ENCODE data around the gene L1CAM. TPM values are rescaled to one million over a fixed set of nuclear protein-coding genes. Genes with fewer than 3 reads are reported as not detected.
"Not testable (repeated sequence)": the region's sequence is repeated elsewhere in the genome, so short reads cannot be mapped to it uniquely, and the experiment has no call there.

Gene L1CAM
- polyA plus RNA-seq, 4 donors = 0.54 to 16.3 (median 2.1) TPM; not detected in 1

- Histone ChIP-seq H3K27ac (ENCODE audit: low read depth in 1 of 3, low read length in 2 of 3) (no peak overlapping the region), H3K4me3 (ENCODE audit: low read depth in 1 of 3, low read length in 3 of 3) (no peak overlapping the region), H3K27me3 (ENCODE audit: control insufficient read depth in 3 of 3, insufficient read depth in 3 of 3, low read length in 3 of 3) (peaks cover 0 to 45% (median 6%) of the 10 kb centered on the region in 3 donors), H3K4me1 (ENCODE audit: control insufficient read depth in 3 of 3, insufficient read depth in 2 of 3, low read depth in 1 of 3, low read length in 2 of 3) (no peaks in the 10 kb centered on the region), H3K9me3 (ENCODE audit: control insufficient read depth in 2 of 2, insufficient read depth in 1 of 2, low read depth in 1 of 2, low read length in 1 of 2) (no peaks in the 10 kb centered on the region), H3K36me3 (ENCODE audit: control insufficient read depth in 3 of 3, insufficient read depth in 2 of 3, low read depth in 1 of 3, low read length in 3 of 3) (no peaks in the 10 kb centered on the region)
- DNase-seq (no peak), FAIRE-seq (no peak)
- WGBS, 3 donors = 82 to 95% (median 92%) methylated on average over 10 of the region's 10 CpGs
Observed at GRCh38 chrX:153824348-153824747, 61.6 kb downstream of the L1CAM start.

GRCh38 chrX:153821066-153821465, 64.9 kb downstream of the L1CAM start:
- FAIRE-seq (no peak), DNase-seq (no peak)
- no peaks in the 10 kb centered on the region for H3K4me1 ChIP-seq (ENCODE audit: control insufficient read depth in 3 of 3, insufficient read depth in 2 of 3, low read depth in 1 of 3, low read length in 2 of 3)
- H3K27ac ChIP-seq (ENCODE audit: low read depth in 1 of 3, low read length in 2 of 3) = no peak overlapping the region
- H3K4me3 ChIP-seq (ENCODE audit: low read depth in 1 of 3, low read length in 3 of 3) = no peak overlapping the region
- peaks cover 0 to 25% (median 3%) of the 10 kb centered on the region in 3 donors for H3K27me3 ChIP-seq (ENCODE audit: control insufficient read depth in 3 of 3, insufficient read depth in 3 of 3, low read length in 3 of 3)
- H3K9me3 ChIP-seq (ENCODE audit: control insufficient read depth in 2 of 2, insufficient read depth in 1 of 2, low read depth in 1 of 2, low read length in 1 of 2) = no peaks in the 10 kb centered on the region
- H3K36me3 ChIP-seq (ENCODE audit: control insufficient read depth in 3 of 3, insufficient read depth in 2 of 3, low read depth in 1 of 3, low read length in 3 of 3) = no peaks in the 10 kb centered on the region
- WGBS, 3 donors = 81 to 91% (median 84%) methylated on average over 9 of the region's 9 CpGs

GRCh38 chrX:153820601-153821000, 65.4 kb downstream of the L1CAM start:
- 64 to 83% (median 67%) methylated on average over 7 of the region's 7 CpGs for WGBS, 3 donors
- Histone ChIP-seq H3K4me1 (ENCODE audit: control insufficient read depth in 3 of 3, insufficient read depth in 2 of 3, low read depth in 1 of 3, low read length in 2 of 3) (no peaks in the 10 kb centered on the region), H3K4me3 (ENCODE audit: low read depth in 1 of 3, low read length in 3 of 3) (no peak overlapping the region), H3K9me3 (ENCODE audit: control insufficient read depth in 2 of 2, insufficient read depth in 1 of 2, low read depth in 1 of 2, low read length in 1 of 2) (no peaks in the 10 kb centered on the region), H3K27me3 (ENCODE audit: control insufficient read depth in 3 of 3, insufficient read depth in 3 of 3, low read length in 3 of 3) (peaks cover 0 to 23% (median 3%) of the 10 kb centered on the region in 3 donors), H3K27ac (ENCODE audit: low read depth in 1 of 3, low read length in 2 of 3) (no peak overlapping the region), H3K36me3 (ENCODE audit: control insufficient read depth in 3 of 3, insufficient read depth in 2 of 3, low read depth in 1 of 3, low read length in 3 of 3) (no peaks in the 10 kb centered on the region)
- DNase-seq (no peak), FAIRE-seq (no peak)

GRCh38 chrX:153819384-153820040, 66.5 kb downstream of the L1CAM start:
- Histone ChIP-seq H3K27me3 (ENCODE audit: control insufficient read depth in 3 of 3, insufficient read depth in 3 of 3, low read length in 3 of 3) (peaks cover 0 to 16% (median 3%) of the 10 kb centered on the region in 3 donors), H3K4me1 (ENCODE audit: control insufficient read depth in 3 of 3, insufficient read depth in 2 of 3, low read depth in 1 of 3, low read length in 2 of 3) (no peaks in the 10 kb centered on the region), H3K36me3 (ENCODE audit: control insufficient read depth in 3 of 3, insufficient read depth in 2 of 3, low read depth in 1 of 3, low read length in 3 of 3) (no peaks in the 10 kb centered on the region), H3K27ac (ENCODE audit: low read depth in 1 of 3, low read length in 2 of 3) (peak overlapping the region in 2 of 3 donors; percentile 11 to 31), H3K4me3 (ENCODE audit: low read depth in 1 of 3, low read length in 3 of 3) (peak overlapping the region in 1 of 3 donors; percentile 34), H3K9me3 (ENCODE audit: control insufficient read depth in 2 of 2, insufficient read depth in 1 of 2, low read depth in 1 of 2, low read length in 1 of 2) (no peaks in the 10 kb centered on the region)
- 33 to 56% (median 38%) methylated on average over 16 to 23 of the region's 23 CpGs for WGBS, 3 donors
- DNase-seq (no peak), FAIRE-seq (no peak)

- FAIRE-seq (no peak), DNase-seq (peak; percentile 17 to 57)
- Histone ChIP-seq H3K9me3 (ENCODE audit: control insufficient read depth in 2 of 2, insufficient read depth in 1 of 2, low read depth in 1 of 2, low read length in 1 of 2) (no peaks in the 10 kb centered on the region), H3K4me3 (ENCODE audit: low read depth in 1 of 3, low read length in 3 of 3) (peak overlapping the region in 2 of 3 donors; percentile 23 to 34), H3K4me1 (ENCODE audit: control insufficient read depth in 3 of 3, insufficient read depth in 2 of 3, low read depth in 1 of 3, low read length in 2 of 3) (no peaks in the 10 kb centered on the region), H3K27ac (ENCODE audit: low read depth in 1 of 3, low read length in 2 of 3) (peak overlapping the region in 1 of 3 donors; percentile 11), H3K36me3 (ENCODE audit: control insufficient read depth in 3 of 3, insufficient read depth in 2 of 3, low read depth in 1 of 3, low read length in 3 of 3) (no peaks in the 10 kb centered on the region), H3K27me3 (ENCODE audit: control insufficient read depth in 3 of 3, insufficient read depth in 3 of 3, low read length in 3 of 3) (peaks cover 0 to 16% (median 3%) of the 10 kb centered on the region in 3 donors)
- WGBS, 3 donors = 6 to 36% (median 9%) methylated on average over 14 to 67 of the region's 67 CpGs
Observed at GRCh38 chrX:153818571-153819383, 67.2 kb downstream of the L1CAM start.

GRCh38 chrX:153818064-153818463, 67.9 kb downstream of the L1CAM start:
- H3K27me3 ChIP-seq (ENCODE audit: control insufficient read depth in 3 of 3, insufficient read depth in 3 of 3, low read length in 3 of 3) = peaks cover 0 to 16% (median 0%) of the 10 kb centered on the region in 3 donors
- not testable (repeated sequence) for DNase-seq; H3K4me3 ChIP-seq (ENCODE audit: low read depth in 1 of 3, low read length in 3 of 3); FAIRE-seq; H3K9me3 ChIP-seq (ENCODE audit: control insufficient read depth in 2 of 2, insufficient read depth in 1 of 2, low read depth in 1 of 2, low read length in 1 of 2); H3K36me3 ChIP-seq (ENCODE audit: control insufficient read depth in 3 of 3, insufficient read depth in 2 of 3, low read depth in 1 of 3, low read length in 3 of 3); H3K4me1 ChIP-seq (ENCODE audit: control insufficient read depth in 3 of 3, insufficient read depth in 2 of 3, low read depth in 1 of 3, low read length in 2 of 3); H3K27ac ChIP-seq (ENCODE audit: low read depth in 1 of 3, low read length in 2 of 3)
- 79 to 93% (median 90%) methylated on average over 9 of the region's 9 CpGs for WGBS, 3 donors

- Histone ChIP-seq H3K27me3 (ENCODE audit: control insufficient read depth in 3 of 3, insufficient read depth in 3 of 3, low read length in 3 of 3) (peaks cover 0 to 16% (median 0%) of the 10 kb centered on the region in 3 donors), H3K36me3 (ENCODE audit: control insufficient read depth in 3 of 3, insufficient read depth in 2 of 3, low read depth in 1 of 3, low read length in 3 of 3) (no peaks in the 10 kb centered on the region), H3K4me1 (ENCODE audit: control insufficient read depth in 3 of 3, insufficient read depth in 2 of 3, low read depth in 1 of 3, low read length in 2 of 3) (no peaks in the 10 kb centered on the region), H3K9me3 (ENCODE audit: control insufficient read depth in 2 of 2, insufficient read depth in 1 of 2, low read depth in 1 of 2, low read length in 1 of 2) (no peaks in the 10 kb centered on the region), H3K27ac (ENCODE audit: low read depth in 1 of 3, low read length in 2 of 3) (no peak overlapping the region), H3K4me3 (ENCODE audit: low read depth in 1 of 3, low read length in 3 of 3) (no peak overlapping the region)
- 68 to 76% (median 75%) methylated on average over 22 to 25 of the region's 25 CpGs for WGBS, 3 donors
- FAIRE-seq (no peak), DNase-seq (no peak)
Observed at GRCh38 chrX:153816831-153817690, 68.9 kb downstream of the L1CAM start.
